IPS DF 4.7 (cell line): Measurements from ENCODE around the gene C1orf50.

ENCODE experiments used
- DNase-seq: peaks from one replicate; pipeline ENCODE4 v3.0.0-alpha.2; 2013; ENCODE audit warnings: low spot score; ENCODE audit errors: extremely low read depth

The C1orf50 gene

GRCh38 chr1:42758641-42759040 is 8.4 kb upstream of the C1orf50 start:
- DNase-seq: no peak

GRCh38 chr1:42759114-42759513 is 7.9 kb upstream of the C1orf50 start:
- DNase-seq: no peak

GRCh38 chr1:42761567-42761966 is 5.5 kb upstream of the C1orf50 start:
- DNase-seq: no peak

- no peak for DNase-seq
Observed at GRCh38 chr1:42762269-42762668, 4.8 kb upstream of the C1orf50 start.

GRCh38 chr1:42765269-42765668 is 1.8 kb upstream of the C1orf50 start:
- no peak for DNase-seq

GRCh38 chr1:42765832-42766740 is 963 bp upstream of the C1orf50 start:
- no peak for DNase-seq

GRCh38 chr1:42767510-42768000 is 506 bp downstream of the C1orf50 start:
- DNase-seq: no peak

- DNase-seq: no peak
Observed at GRCh38 chr1:42768172-42768571, 1.1 kb downstream of the C1orf50 start.

GRCh38 chr1:42769811-42770210 is 2.8 kb downstream of the C1orf50 start:
- DNase-seq: no peak

GRCh38 chr1:42773420-42773819 is 6.4 kb downstream of the C1orf50 start:
- DNase-seq: no peak

GRCh38 chr1:42774928-42775526 is 8.0 kb downstream of the C1orf50 start:
- no peak for DNase-seq

GRCh38 chr1:42776502-42776901 is 9.5 kb downstream of the C1orf50 start:
- no peak for DNase-seq

- DNase-seq: no peak
Observed at GRCh38 chr1:42777852-42778251, 10.8 kb downstream of the C1orf50 start.

GRCh38 chr1:42779725-42780124 is 12.7 kb downstream of the C1orf50 start:
- no peak for DNase-seq

GRCh38 chr1:42780176-42780575 is 13.1 kb downstream of the C1orf50 start:
- no peak for DNase-seq

- no peak for DNase-seq
Observed at GRCh38 chr1:42783092-42783491, 16.0 kb downstream of the C1orf50 start.

- DNase-seq: no peak
Observed at GRCh38 chr1:42784547-42784945, 17.5 kb downstream of the C1orf50 start.

GRCh38 chr1:42784946-42785693 is 18.1 kb downstream of the C1orf50 start, which contains the start of gene TMEM269:
Gene TMEM269, plus strand, starts transcription at chr1:42784991. Its CDS starts 4,903 bp downstream, at chr1:42789894.
- no peak for DNase-seq

- no peak for DNase-seq
Observed at GRCh38 chr1:42786097-42786496, 19.0 kb downstream of the C1orf50 start.

- no peak for DNase-seq
Observed at GRCh38 chr1:42788021-42788420, 21.0 kb downstream of the C1orf50 start.

- no peak for DNase-seq
Observed at GRCh38 chr1:42793824-42794223, 26.8 kb downstream of the C1orf50 start.

- DNase-seq: no peak
Observed at GRCh38 chr1:42797414-42797813, 30.4 kb downstream of the C1orf50 start.
